COLO668 (cell line): ENCODE measurements around the gene SCUBE1.

Experiments used
- DNase-seq: peaks from one replicate; lab custom pipeline; 2025; ENCODE audit not compliant: unreplicated experiment; lab: John Stamatoyannopoulos, UW

The SCUBE1 gene

DNA sequence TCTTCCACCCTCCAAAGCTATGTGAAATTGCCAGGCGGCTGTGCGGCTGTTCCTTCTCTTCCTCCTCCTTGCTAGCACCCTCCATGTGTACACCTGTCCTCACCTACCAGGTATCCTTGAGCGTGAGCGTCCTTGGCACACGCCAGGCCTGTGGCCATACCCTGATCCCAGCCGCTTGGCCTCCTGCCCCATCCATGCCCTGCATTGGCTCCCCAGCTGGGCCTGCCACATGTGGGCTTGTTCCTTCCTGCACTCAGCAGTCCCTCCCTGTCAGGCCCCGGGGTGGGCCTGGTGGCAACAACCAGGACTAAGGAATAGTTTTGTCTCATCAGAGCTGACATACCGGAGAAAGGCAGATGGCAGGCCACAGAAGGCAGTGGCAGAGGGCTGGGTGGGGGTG lies 40.0 kb downstream of the SCUBE1 start:
- no peak for DNase-seq

- DNase-seq = no peak
These were observed 40.6 kb downstream of the SCUBE1 start for GRCh38 chr22:43302531-43303041.

DNA sequence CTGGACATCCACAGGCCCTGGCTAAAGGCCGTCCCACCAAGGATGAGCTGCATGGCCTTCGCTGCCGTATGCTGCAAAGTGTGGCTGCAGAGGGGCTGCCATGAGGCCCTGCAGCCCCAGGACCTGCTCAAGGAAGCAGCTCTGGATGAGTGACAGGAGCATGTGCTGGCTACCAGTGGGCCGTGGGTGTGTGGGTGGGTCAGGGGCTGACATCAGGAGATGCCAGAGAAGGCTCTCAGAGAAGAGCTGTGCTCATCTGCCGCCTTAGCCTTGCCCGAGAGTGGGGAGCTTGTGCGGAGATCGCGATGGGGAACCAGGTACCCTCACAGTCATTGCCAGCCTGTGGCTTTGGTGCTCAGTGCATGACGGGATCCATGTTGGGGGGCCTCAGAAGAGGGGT lies 41.3 kb downstream of the SCUBE1 start:
- DNase-seq = no peak

GRCh38 chr22:43300891-43301676 lies 42.1 kb downstream of the SCUBE1 start:
- no peak for DNase-seq

DNA sequence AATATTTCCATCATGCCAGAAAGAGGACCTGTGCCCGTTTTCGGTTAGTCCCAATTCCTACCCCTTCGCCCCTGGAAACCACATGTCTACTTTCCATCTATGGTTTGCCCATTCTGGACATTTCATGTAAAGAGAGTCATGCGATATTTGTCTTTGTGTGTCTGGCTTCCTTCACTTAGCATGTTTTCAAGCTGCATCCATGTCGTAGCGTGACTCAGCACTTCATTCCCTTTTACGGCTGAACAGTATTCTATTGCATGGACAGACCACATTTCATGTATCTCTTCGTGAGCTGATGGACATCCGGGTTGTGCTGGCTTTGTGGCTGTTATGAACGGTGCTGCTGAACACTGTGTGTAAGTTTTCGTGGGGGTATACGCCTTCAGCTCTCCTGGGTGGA lies 43.4 kb downstream of the SCUBE1 start:
- no peak for DNase-seq

GRCh38 chr22:43298062-43298801 lies 44.9 kb downstream of the SCUBE1 start:
- DNase-seq = no peak

- no peak for DNase-seq
These were observed 45.7 kb downstream of the SCUBE1 start for GRCh38 chr22:43297270-43298061.

DNA sequence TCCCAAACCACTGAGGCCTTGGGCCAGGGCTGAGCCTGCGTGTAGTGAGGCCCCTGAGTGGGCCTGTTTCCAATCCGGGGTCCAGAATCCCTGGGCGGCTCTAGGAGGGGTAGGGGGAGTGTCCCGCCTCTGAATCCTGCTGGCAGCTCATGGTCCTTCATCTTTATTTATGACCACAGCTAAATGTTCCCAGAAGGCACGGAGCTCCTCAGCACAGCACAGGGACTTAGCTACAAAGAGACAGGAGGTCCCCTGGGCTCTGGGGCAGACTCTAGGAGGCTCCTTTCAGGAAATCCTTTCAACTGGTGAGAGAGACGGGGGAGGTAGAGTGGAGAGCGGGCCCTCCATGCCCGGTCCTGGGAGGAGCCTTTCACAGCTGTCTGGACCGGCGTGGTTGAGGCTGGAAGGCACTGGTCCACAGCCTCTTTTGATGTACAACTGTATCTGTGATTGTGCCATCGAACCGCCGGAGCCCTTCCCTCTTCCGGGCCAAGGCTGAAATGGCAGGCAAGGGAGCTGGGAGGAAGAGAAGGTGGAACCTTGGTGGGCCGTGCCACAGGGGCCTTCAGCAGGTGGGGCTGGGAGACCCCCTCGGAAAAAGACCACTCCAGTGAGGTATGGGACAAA lies 46.8 kb downstream of the SCUBE1 start:
- no peak for DNase-seq

- DNase-seq = no peak
These were observed 47.5 kb downstream of the SCUBE1 start for GRCh38 chr22:43295660-43296059.

- DNase-seq = no peak
These were observed 48.0 kb downstream of the SCUBE1 start for GRCh38 chr22:43295173-43295572.

GRCh38 chr22:43293655-43294392 lies 49.3 kb downstream of the SCUBE1 start:
- DNase-seq = peak; percentile 92

DNA sequence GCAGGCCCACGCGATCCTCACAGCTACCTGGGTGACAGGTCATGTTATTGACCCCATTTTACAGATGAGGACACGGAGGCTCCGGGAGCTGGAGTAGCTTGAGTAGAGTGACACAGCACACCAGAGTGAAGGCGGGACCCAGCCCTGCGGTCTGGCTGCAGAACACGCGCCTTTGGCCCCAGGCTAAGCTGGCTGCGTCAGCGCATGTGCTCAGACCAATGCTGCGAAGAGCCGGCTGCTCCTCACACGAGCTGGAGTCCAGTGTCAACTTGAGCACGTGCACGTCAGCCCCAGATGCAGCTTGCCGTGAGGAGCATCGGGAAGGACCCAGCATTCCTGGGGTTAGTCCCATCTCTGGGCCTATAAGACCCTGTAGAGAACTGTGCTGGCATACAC lies 49.9 kb downstream of the SCUBE1 start:
- DNase-seq = peak; percentile 74

DNA sequence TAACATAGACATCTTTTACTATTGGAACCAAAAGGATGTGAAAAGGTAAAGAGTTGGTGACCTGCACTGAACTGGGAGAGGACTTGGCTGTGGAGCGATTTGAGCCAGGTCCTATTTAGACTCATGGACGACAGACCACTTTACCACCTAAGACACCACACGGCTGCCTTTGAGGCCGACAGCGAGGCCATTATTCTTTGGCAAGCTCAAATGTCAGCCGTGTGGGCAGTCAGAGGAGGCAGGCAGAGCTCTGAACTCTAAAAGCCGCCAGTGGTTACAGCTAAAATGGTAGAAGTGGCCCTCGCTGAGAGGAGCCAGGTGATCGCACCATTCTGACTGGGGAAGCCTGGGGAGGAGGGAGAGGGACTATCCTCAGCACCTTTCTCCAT lies 50.5 kb downstream of the SCUBE1 start:
- DNase-seq = no peak

DNA sequence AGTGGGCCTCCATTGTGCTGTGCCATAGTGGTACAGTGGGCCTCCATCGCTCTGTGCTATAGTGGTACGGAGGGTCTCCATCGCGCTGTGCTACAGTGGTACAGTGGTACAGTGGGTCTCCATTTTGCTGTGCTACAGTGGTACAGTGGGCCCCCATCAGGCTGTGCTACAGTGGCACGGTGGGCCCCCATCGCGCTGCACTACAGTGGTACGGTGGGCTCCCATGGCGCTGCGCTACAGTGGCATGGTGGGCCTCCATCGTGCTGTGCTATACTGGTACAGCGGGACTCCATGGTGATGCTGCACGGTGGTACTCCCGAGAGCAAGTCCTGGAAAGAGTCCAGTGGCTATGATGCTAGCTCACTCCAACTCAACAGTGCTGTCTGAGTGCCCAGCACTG lies 51.8 kb downstream of the SCUBE1 start:
- DNase-seq = no peak

DNA sequence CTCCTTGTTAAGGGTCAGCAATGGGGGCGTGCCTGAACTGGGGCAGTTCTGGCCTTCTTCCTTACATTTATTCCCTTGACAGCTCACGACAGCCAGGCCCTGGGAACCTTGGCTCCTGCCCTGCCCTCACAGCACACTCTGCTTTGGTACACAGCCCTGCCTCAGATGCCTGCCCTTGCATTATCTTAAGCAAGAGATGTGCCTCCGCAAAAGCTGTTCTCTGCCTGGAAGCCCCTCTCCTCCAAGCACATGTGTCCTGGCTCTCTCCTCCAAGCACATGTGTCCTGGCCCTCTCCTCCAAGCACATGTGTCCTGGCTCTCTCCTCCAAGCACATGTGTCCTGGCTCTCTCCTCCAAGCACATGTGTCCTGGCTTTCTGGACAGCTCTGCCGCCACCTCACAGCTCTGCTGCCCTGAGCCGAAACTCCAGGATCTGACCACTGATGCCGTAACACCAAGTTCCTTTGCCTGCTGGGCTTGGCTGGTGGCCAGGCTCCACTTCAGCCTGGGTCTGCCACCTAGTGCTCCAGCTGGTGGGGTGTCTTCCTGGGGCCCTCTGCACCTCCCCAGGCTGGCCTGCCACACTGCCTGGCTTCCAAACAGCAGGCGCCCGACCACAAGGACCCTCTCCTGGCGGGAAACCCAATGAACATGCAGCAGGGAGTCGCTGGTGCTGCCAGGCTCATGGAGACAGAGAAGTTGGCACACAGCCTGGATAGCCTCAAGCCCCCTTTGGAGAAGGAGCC lies 53.0 kb downstream of the SCUBE1 start:
- DNase-seq = peak; percentile 49

- DNase-seq = no peak
These were observed 53.6 kb downstream of the SCUBE1 start for GRCh38 chr22:43289531-43289963.

DNA sequence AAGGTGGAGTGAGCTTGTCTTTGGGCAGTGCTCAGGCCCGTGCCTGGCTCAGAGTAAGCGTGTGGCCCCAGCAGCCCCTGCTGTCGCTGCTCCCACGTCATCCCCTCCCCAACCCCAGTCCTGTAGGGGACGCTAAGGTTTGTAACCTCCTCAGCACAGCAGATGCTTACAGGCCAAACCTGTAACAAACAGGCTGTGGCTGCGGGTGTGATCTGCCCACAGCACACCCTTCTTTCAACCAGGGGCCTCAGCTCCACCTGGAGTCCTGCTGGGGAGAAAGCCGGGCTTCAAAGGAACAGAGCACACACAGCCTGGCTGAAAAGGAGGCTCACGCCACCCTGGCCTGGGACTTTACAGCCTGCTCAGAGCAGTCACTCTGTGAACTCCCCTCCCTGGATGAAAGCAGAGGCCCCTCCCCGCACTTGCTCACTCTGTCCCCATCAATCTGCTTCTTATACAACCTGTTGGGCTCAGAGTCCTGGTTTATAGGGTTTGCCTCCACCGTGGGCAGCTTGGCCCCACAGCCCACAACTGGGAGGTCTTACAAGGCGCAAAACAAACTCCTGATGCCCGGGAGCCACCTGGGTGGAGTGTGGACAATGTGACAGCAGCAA lies 54.3 kb downstream of the SCUBE1 start:
- no peak for DNase-seq

DNA sequence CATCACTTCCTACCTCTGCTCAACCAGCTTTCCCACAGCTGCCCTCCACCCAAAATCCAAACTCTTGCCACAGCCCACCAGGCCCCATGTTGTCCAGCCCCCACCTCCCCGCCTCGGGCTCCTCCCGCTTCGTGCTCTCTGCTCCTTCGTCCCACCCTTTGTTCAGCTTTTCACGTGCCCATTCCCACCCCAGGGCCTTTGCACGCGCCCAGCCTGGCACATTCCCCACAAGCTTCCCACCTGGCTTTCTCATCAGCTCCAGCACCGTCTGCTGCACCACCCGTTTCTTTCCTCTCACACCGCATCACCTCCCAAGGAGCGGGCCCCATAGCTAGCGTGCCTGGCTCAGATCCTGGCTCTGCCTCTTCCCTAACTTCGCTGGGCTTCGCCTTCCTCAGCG lies 54.8 kb downstream of the SCUBE1 start:
- no peak for DNase-seq

DNA sequence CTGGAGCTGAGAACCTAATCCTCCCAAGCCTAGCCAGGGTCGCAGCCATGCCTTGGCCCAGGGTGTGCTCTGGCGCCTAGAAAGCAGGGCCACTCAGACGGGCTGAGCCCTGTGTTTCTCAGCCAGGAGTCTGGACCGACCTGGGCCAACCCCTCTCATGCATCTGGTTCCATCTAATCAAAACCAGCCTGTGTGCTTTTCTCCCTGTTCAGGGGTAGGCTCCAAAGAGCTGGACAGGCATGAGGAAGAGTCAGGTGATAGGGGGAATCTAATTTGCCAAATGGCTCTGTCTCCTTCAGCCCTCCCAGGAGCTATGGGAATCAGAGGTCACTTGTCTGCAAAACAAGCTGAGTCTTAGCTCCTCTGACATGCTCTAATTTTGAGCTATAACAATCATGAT lies 55.7 kb downstream of the SCUBE1 start:
- no peak for DNase-seq
